GM21447 (cell line): Measurements from ENCODE around the gene MYADM.
"Not testable (repeated sequence)": the region's sequence is repeated elsewhere in the genome, so short reads cannot be mapped to it uniquely, and the experiment has no call there.

Experiments used
- ATAC-seq: cut with Tn5 transposase; IDR thresholded peaks from one replicate; pipeline ENCODE4 v1.9.1; 2021; ENCODE audit not compliant: unreplicated experiment

MYADM gene, protein sequence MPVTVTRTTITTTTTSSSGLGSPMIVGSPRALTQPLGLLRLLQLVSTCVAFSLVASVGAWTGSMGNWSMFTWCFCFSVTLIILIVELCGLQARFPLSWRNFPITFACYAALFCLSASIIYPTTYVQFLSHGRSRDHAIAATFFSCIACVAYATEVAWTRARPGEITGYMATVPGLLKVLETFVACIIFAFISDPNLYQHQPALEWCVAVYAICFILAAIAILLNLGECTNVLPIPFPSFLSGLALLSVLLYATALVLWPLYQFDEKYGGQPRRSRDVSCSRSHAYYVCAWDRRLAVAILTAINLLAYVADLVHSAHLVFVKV

DNA sequence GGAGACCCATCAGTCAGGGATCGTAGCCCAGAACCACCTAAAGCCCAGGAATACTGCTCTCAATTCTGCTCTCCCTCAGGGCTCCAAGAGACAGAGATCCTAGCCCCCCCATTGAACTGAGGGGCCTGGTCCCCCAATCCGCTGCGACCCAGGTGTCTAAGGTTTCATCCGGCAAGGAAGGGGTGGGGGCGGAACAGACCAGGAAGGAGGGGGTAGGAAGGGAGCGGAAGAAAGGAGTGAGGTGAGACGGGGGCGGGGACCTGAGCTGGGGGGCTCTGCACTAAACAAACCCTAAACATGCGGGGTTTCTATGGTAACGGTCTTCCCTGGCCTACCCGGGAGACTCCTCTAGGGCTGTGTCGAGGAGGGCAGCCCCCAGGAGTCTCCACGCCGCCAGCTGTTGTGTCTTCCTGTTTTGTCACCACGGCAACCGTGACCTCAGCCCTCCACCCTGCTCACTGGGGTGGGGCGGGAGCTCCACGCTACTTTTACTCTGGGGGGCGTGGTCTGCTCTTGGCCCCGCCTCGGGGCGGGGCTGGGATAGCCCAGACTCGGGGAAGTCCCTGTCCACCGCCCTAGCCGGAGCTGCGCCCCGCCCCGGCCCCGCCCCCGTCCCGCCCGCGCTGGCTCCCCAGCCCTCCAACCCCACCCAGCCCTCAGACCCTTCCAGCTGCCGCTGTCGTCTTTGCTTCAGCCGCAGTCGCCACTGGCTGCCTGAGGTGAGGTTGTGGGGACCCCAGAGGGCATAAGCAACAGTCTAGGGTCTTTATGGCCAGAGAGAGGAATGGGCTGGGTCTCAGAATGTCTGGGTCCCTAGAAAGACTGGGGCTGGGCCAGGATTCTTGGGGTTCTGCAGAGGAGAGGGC lies at the start of gene MYADM:
Gene MYADM (plus strand): TSS at position 659 of the 866 bp plus-strand sequence. CDS start 5,647 bp downstream, outside the sequence.
- peak; percentile 64 for ATAC-seq

- no peak for ATAC-seq
Measured at GRCh38 chr19:53818756-53819155, 48.9 kb upstream of the MYADM start.

- no peak for ATAC-seq
Measured at GRCh38 chr19:53819861-53820260, 47.8 kb upstream of the MYADM start.

GRCh38 chr19:53823380-53824120 lies 44.1 kb upstream of the MYADM start:
- ATAC-seq: no peak

- ATAC-seq: no peak
Measured at GRCh38 chr19:53824134-53824611, 43.5 kb upstream of the MYADM start, which contains the start of gene NLRP12. Gene NLRP12 (minus strand): TSS chr19:53824314. CDS start chr19:53824174, 140 bp downstream.

DNA sequence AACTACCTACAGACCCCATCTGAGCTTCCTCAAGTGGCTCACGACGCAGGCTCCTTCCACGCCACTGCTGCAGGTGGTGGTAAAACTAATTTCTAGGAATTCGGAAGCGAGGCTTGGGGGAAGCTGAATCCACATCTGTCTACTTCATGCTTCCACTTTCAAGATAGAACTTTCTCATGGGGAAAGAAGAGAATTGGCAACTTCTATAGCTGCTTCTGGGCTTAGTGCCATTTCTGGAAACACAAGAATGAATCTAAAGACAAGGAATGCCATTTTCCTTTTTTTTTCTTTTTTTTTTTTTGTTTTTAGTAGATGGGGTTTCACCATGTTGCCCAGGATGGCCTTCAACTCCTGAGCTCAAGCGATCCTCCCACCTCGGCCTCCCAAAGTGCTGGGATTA lies 40.8 kb upstream of the MYADM start:
- ATAC-seq: no peak

DNA sequence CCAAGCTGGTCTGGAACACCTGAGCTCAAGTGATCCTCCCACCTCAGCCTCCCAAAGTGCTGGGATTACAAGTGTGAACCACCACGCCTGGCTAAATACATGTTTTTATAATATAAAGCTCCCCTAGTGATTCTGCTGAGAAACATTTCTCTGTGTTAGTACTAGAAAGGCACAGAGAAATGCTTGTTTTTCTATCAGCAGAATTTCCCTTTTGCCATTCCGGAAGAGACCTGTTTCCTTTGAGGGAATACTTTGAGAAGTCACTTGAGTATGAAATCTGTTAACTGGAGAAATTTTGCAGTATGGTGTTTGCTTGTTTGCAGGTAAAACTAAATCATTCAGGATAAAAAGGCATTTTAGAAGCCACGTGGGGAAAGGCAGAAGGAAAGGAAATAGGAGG lies 39.2 kb upstream of the MYADM start:
- ATAC-seq: no peak

DNA sequence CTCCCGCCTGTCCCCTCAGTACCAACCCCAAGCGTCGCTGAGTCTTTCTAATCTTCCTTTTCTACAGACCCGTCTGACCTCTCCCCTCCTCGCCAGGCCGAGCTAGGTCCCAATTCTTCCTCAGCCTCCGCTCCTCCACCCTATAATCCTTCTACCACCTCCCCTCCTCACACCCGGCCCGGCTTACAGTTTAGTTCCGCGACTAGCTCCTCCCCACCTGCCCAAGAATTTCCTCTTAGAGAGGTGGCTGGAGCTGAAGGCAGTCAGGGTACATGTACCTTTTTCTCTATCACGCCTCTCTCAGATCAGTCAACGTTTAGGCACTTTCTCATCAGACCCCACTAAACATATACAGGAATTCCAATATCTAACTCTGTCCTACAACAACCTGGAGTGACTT lies 34.8 kb upstream of the MYADM start:
- ATAC-seq: not testable (repeated sequence)

GRCh38 chr19:53838446-53838845 lies 29.2 kb upstream of the MYADM start:
- ATAC-seq: not testable (repeated sequence)

DNA sequence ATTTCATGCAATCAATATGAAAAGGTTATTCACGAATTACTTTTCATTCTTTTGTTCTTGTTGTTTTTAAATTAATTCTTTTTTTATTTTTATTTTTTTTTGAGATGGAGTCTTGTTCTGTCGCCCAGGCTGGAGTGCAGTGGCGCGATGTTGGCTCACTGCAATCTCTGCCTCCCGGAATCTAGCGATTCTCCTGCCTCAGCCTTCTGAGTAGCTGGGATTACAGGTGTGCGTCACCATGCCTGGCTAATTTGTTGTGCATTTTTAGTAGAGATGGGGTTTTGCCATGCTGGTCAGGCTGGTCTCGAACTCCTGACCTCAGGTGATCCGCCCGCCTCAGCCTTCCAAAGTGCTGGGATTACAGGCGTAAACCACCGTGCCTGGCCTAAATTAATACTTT lies 27.4 kb upstream of the MYADM start:
- ATAC-seq: not testable (repeated sequence)

GRCh38 chr19:53840914-53841313 lies 26.8 kb upstream of the MYADM start:
- not testable (repeated sequence) for ATAC-seq

DNA sequence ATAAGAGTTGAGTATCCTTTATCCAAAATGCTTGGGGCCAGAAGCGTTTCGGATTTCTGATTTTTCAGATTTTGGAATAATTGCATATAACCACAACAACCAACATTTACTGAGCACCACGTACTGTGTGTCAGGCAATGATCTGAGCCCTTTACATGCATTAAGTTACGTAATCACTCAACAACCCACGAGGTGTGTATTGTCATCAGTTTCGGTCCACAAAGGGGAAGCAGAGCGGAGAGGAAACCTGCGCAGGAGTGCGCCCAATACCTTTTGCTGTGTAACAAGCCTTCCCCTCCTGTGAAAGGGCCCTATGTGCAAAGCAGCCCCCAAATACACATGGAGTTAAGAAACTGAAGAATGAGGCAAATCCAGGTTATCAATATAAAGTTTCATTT lies 22.8 kb upstream of the MYADM start:
- no peak for ATAC-seq

GRCh38 chr19:53847555-53847954 lies 20.1 kb upstream of the MYADM start:
- no peak for ATAC-seq

GRCh38 chr19:53849237-53849676 lies 18.4 kb upstream of the MYADM start:
- ATAC-seq: no peak

GRCh38 chr19:53853707-53854106 lies 14.0 kb upstream of the MYADM start:
- peak; percentile 52 for ATAC-seq

DNA sequence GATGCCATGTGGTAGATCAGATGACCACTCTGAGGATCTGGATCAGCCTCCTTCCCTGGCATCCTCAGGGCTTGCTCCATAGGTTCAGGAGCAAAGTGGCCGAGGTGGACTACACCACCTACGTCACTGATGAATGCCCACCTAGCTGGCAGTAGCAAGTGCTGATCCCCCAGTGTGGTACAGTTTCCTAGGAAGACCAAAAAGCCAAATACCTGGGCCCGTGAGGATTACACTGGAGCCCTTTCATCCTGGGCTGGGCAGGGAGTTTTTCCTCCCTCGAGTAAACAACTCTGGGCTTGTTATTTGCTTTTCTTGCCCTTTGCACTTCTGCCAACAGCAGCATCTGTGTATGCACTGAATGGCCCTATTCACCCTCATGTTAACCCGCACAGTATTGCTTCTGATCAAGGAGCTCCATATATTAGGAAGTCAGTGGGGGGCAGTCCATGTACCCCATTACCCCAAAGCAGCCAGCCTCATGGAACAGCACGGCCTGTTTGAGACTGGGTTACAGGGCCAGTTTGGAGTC lies 3.3 kb upstream of the MYADM start:
- ATAC-seq: no peak

GRCh38 chr19:53865523-53865917 lies 2.2 kb upstream of the MYADM start:
- ATAC-seq: no peak

GRCh38 chr19:53865918-53866864 lies 1.5 kb upstream of the MYADM start:
- no peak for ATAC-seq

DNA sequence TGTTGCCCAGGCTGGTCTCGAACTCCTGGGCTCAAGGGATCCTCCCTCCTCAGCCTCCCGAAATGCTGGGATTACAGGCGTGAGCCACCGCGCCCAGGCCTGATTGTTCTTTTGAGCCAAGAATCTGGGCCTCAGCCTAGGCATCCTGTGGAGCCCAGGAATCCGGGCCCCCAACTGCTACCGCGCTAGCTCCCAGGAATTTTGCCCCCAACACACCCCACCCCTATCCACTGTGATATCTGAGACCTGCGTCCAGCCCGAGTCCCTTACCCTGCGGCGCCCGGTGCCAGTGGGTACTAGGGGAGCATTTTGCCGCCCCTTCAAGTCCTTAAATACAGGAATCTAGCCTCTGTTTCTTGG lies 838 bp upstream of the MYADM start:
- ATAC-seq: no peak
